ENCODE measurements around the gene DHPS.

- TF ChIP-seq MAZ (IDR thresholded peaks at IDR 0.05; ENCODE audit: borderline replicate concordance, low read depth, low read length) (no peak), CTCF (conservative IDR thresholded peaks at IDR 0.05; ENCODE audit: low read depth, low read length) (no peak), RFX5 (IDR thresholded peaks at IDR 0.05; ENCODE audit: low read depth, low read length) (no peak), POLR2A (IDR thresholded peaks at IDR 0.05; ENCODE audit: low read depth, low read length) (no peak), SMC3 (IDR thresholded peaks at IDR 0.05; ENCODE audit: low read depth, low read length) (no peak), CHD1 (IDR thresholded peaks at IDR 0.05; ENCODE audit: low read depth, low read length) (no peak), MXI1 (IDR thresholded peaks at IDR 0.05; ENCODE audit: borderline replicate concordance, low read depth, low read length) (no peak), RCOR1 (IDR thresholded peaks at IDR 0.05; ENCODE audit: insufficient replicate concordance, low read length) (no peak), RAD21 (IDR thresholded peaks at IDR 0.05; ENCODE audit: low read length) (no peak), NFE2L2 (IDR thresholded peaks at IDR 0.05; ENCODE audit: low read depth, low read length) (no peak), BHLHE40 (IDR thresholded peaks at IDR 0.05; ENCODE audit: low read depth, low read length) (no peak), FOS (IDR thresholded peaks at IDR 0.05; ENCODE audit: low read depth, low read length) (no peak), CEBPB (IDR thresholded peaks at IDR 0.05; ENCODE audit: low read depth, low read length) (no peak), MAFK (IDR thresholded peaks at IDR 0.05; ENCODE audit: low read depth, low read length) (no peak)
Observed at GRCh38 chr19:12636631-12637030, 45.0 kb downstream of the DHPS start.
